LNCAP (cell line): ENCODE measurements around the gene DHX30.

Experiments used
- CTCF ChIP-seq: fragments of 450-650 bp; IDR thresholded peaks from 2 replicates; pipeline ENCODE4 v1.5.1; 2017; ENCODE audit warnings: mild to moderate bottlenecking

Gene DHX30

GRCh38 chr3:47802734-47803479 is at the start of gene DHX30:
Gene DHX30, plus strand, starts transcription at chr3:47803138. Its CDS starts 7,546 bp downstream, at chr3:47810684.
- TF ChIP-seq CTCF, result no peak

GRCh38 chr3:47758261-47759025 is 44.5 kb upstream of the DHX30 start:
- no peak for TF ChIP-seq CTCF

- TF ChIP-seq CTCF, result no peak
Observed at GRCh38 chr3:47761046-47761445, 41.9 kb upstream of the DHX30 start.

GRCh38 chr3:47762233-47762632 is 40.7 kb upstream of the DHX30 start:
- TF ChIP-seq CTCF, result no peak

GRCh38 chr3:47766186-47766585 is 36.8 kb upstream of the DHX30 start:
- TF ChIP-seq CTCF, result no peak

- TF ChIP-seq CTCF, result no peak
Observed at GRCh38 chr3:47772047-47772446, 30.9 kb upstream of the DHX30 start.

- no peak for TF ChIP-seq CTCF
Observed at GRCh38 chr3:47772788-47773187, 30.1 kb upstream of the DHX30 start.
